GM12875 (cell line): ENCODE data around the gene C6orf136.

Source experiments
- H3K4me3 ChIP-seq: one replicate; pipeline ENCODE4 v1.5.1; 2011; ENCODE audit warnings: low read depth, low read length, control low read depth
- CTCF ChIP-seq: IDR thresholded peaks from 2 replicates; pipeline ENCODE4 v1.5.1; 2011; ENCODE audit warnings: low read depth, mild to moderate bottlenecking, control low read depth, inconsistent platforms, low read length, moderate library complexity, borderline replicate concordance; ENCODE audit not compliant: insufficient read depth

C6orf136 gene

GRCh38 chr6:30601815-30602641 lies 44.9 kb upstream of the C6orf136 start:
- no peak overlapping the region for H3K4me3 ChIP-seq
- TF ChIP-seq CTCF, result no peak

- TF ChIP-seq CTCF, result no peak
- H3K4me3 ChIP-seq, result no peak overlapping the region
Observed at GRCh38 chr6:30603961-30604360, 43.0 kb upstream of the C6orf136 start.

DNA sequence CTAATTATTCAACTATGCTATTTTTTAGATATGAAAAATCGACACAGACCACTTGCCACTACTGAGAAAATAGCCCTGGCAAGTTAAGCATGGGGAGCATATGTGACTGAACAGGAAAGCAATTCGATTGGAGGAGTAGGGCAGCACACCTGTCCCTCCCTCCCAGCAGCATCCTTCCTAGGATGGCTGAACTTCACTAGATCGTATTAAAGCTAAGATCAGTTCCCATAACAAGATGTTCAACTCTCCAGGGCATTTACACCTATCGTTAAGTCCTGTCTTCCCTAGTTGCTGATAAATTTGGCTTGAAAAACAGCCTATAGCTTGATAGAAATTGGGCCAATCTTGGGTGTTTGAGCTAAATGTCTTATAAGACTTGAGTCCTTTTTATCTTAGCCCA lies 36.9 kb upstream of the C6orf136 start:
- no peak overlapping the region for H3K4me3 ChIP-seq

GRCh38 chr6:30611150-30611855 lies 35.6 kb upstream of the C6orf136 start:
- H3K4me3 ChIP-seq, result no peak overlapping the region
- TF ChIP-seq CTCF, result no peak

More for the DNA sequence above, 36.9 kb upstream of the C6orf136 start:
- no peak for TF ChIP-seq CTCF

GRCh38 chr6:30611856-30612194 lies 35.1 kb upstream of the C6orf136 start:
- H3K4me3 ChIP-seq, result no peak overlapping the region
- no peak for TF ChIP-seq CTCF

GRCh38 chr6:30612213-30612612 lies 34.7 kb upstream of the C6orf136 start:
- TF ChIP-seq CTCF, result no peak
- no peak overlapping the region for H3K4me3 ChIP-seq
